Tibial nerve (tissue), 4 donors: ENCODE measurements around the gene NHERF2. TPM values are rescaled to one million over a fixed set of nuclear protein-coding genes. Genes with fewer than 3 reads are reported as not detected.

Experiments
- DNase-seq, 2 donors: peaks; one replicate each; pipeline ENCODE4 v3.0.0-alpha.2; 2019; ENCODE audit warnings: low spot score in 2 of 2
- H3K27ac ChIP-seq, 4 donors: fragments of 200-600 bp; sonication (generic) in 3 of 4; one replicate each; pipeline ENCODE4 v1.5.1; 2017 to 2019; ENCODE audit warnings: mild to moderate bottlenecking in 1 of 4
- H3K27me3 ChIP-seq, 2 donors: fragments of 200-600 bp; sonication (generic) in 1 of 2; one replicate each; pipeline versions ENCODE4 v1.5.1 to v1.6.0; 2017 to 2019
- H3K36me3 ChIP-seq, 3 donors: fragments of 200-600 bp; sonication (generic); one replicate each; pipeline ENCODE4 v1.5.1; 2018 to 2019
- H3K4me1 ChIP-seq, 4 donors: fragments of 200-600 bp; sonication (generic) in 3 of 4; one replicate each; pipeline ENCODE4 v1.5.1; 2017 to 2019
- H3K4me3 ChIP-seq, 4 donors: fragments of 200-600 bp; sonication (generic) in 3 of 4; one replicate each; pipeline ENCODE4 v1.5.1; 2017 to 2019; ENCODE audit warnings: mild to moderate bottlenecking in 1 of 4, moderate library complexity in 1 of 4
- H3K9me3 ChIP-seq, 4 donors: fragments of 200-600 bp; sonication (generic) in 3 of 4; one replicate each; pipeline ENCODE4 v1.5.1; 2017 to 2019
- EP300 ChIP-seq, 2 donors: sonication (generic); formaldehyde crosslinking; IDR thresholded peaks; one replicate each; pipeline ENCODE4 v1.6.1; 2017; ENCODE audit warnings: antibody characterized with exemption in 2 of 2, mild to moderate bottlenecking in 1 of 2
- POLR2A ChIP-seq, 2 donors: fragments of 450-650 bp; IDR thresholded peaks; one replicate each; pipeline ENCODE4 v1.6.1; 2017; ENCODE audit warnings: antibody characterized with exemption in 2 of 2, mild to moderate bottlenecking in 2 of 2, moderate library complexity in 2 of 2
- WGBS, 2 donors: methylation state at CpG; one replicate each; pipeline ENCODE4 v1.1.5; 2018; 5-methylcytosine and 5-hydroxymethylcytosine counted together
- total RNA-seq, 4 donors: library from RNA; depleted of rRNA; stranded (reverse); fragments of >200 nt; gene quantifications; one replicate each; pipeline ENCODE4 v1.1.0, GENCODE V29; 2016
- TF ChIP-seq, protein P1 (sequence below), 5 experiments: fragments of 200-600 bp in 3 of 5; fragments of 450-650 bp in 2 of 5; sonication (generic) in 3 of 5; IDR thresholded peaks; one replicate each; pipeline ENCODE4 v1.5.1; 2016 to 2019; ENCODE audit warnings: antibody characterized with exemption in 5 of 5, mild to moderate bottlenecking in 3 of 5, moderate library complexity in 2 of 5

The NHERF2 gene
- total RNA-seq, 4 donors from 2014 or later: 54.7 to 83.1 (median 64.9) TPM

DNA sequence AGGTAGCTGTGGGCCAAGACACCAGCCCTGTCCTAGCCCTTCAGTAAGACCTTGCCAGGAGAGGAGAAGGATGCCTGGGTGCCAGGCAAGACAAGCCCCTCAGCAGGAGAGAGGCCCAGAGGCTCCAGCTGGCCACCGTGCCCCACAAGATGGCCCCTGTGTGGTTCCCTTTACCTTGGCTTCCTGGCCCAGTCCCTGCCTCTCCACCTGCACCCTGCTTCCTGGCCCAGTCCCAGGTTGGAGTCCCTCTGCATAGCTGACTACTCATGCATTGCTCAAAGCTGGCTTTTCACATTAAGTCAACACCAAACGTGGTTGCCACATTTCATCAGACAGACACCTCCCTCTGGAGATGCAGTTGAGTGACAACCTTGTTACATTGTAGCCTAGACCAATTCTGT lies 33.0 kb upstream of the NHERF2 start:
- peaks cover 0 to 29% (median 3%) of the 10 kb centered on the region in 3 donors for H3K36me3 ChIP-seq
- no peak overlapping the region for H3K27ac ChIP-seq
- no peak for TF ChIP-seq POLR2A (IDR thresholded peaks at IDR 0.05)
- TF ChIP-seq EP300 (IDR thresholded peaks at IDR 0.05): no peak
- TF ChIP-seq, protein P1, sequence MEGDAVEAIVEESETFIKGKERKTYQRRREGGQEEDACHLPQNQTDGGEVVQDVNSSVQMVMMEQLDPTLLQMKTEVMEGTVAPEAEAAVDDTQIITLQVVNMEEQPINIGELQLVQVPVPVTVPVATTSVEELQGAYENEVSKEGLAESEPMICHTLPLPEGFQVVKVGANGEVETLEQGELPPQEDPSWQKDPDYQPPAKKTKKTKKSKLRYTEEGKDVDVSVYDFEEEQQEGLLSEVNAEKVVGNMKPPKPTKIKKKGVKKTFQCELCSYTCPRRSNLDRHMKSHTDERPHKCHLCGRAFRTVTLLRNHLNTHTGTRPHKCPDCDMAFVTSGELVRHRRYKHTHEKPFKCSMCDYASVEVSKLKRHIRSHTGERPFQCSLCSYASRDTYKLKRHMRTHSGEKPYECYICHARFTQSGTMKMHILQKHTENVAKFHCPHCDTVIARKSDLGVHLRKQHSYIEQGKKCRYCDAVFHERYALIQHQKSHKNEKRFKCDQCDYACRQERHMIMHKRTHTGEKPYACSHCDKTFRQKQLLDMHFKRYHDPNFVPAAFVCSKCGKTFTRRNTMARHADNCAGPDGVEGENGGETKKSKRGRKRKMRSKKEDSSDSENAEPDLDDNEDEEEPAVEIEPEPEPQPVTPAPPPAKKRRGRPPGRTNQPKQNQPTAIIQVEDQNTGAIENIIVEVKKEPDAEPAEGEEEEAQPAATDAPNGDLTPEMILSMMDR (IDR thresholded peaks at IDR 0.05): no peak
- peaks cover 0 to 45% of the 10 kb centered on the region in 2 donors for H3K27me3 ChIP-seq
- no peak for DNase-seq
- H3K9me3 ChIP-seq: no peaks in the 10 kb centered on the region
- no peak overlapping the region for H3K4me3 ChIP-seq
- H3K4me1 ChIP-seq: peaks cover 0 to 36% (median 16%) of the 10 kb centered on the region in 4 donors
- 57 to 63% methylated on average over 2 of the region's 2 CpGs for WGBS, 2 donors

DNA sequence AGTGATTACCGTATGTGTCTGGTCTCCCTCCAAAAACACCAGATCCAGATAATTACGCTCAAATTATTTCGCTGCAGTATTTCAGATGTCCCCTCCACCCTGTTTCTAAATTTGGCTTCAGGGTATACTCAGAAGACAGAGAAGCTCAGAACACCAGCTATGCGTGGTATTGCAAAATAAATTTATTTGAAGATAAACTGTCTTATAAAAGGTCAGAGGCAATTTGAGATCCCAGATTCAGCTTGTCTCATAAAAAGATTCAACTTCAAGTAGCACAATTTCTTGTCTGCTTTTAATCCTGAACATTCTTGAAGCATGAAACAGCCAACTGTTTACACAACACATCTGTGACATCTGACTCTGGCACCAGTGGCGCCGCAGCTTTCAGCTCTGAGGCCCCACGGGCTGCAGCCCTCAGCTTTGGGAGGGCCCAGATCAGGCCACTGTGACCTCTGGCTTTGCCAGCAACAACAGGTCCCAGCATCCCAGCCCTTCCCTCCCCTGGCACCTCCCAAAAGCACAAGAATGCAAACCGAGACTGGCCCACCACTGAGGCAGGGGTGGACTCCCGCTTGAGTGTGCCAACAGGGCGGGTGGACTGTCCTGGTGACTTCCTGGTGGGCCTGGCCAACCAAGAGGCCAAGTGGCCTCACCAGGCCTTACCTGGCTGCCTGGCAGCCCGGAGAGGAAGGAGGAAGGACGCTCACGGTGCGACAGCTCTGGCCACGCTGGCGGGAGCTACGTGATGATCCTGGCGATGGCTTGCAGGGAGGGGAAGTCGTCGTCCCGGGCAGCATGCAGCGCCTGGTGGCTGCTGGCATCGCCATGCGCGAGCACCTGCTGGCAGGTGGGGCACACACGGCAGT lies 29.0 kb upstream of the NHERF2 start:
- TF ChIP-seq POLR2A (IDR thresholded peaks at IDR 0.05): no peak
- TF ChIP-seq EP300 (IDR thresholded peaks at IDR 0.05): no peak
- TF ChIP-seq, protein P1 (IDR thresholded peaks at IDR 0.05): no peak
- Histone ChIP-seq H3K4me3 (no peak overlapping the region), H3K36me3 (peaks cover 20 to 69% (median 21%) of the 10 kb centered on the region in 3 donors), H3K27ac (peak overlapping the region in 1 of 4 donors; percentile 35), H3K4me1 (peaks cover 0 to 3% (median under 1%) of the 10 kb centered on the region in 4 donors), H3K27me3 (peaks cover 0 to 9% of the 10 kb centered on the region in 2 donors), H3K9me3 (no peaks in the 10 kb centered on the region)
- no peak for DNase-seq
- WGBS, 2 donors: 75 to 86% methylated on average over 13 to 25 of the region's 26 CpGs

GRCh38 chr16:1998360-1998835 lies 28.3 kb upstream of the NHERF2 start:
- peaks cover 0 to 2% of the 10 kb centered on the region in 2 donors for H3K27me3 ChIP-seq
- no peaks in the 10 kb centered on the region for H3K9me3 ChIP-seq
- no peak overlapping the region for H3K4me3 ChIP-seq
- H3K27ac ChIP-seq: peak overlapping the region in 1 of 4 donors; percentile 35
- H3K4me1 ChIP-seq: peaks cover 0 to 5% (median 0%) of the 10 kb centered on the region in 4 donors
- no peak for DNase-seq
- WGBS, 2 donors: 93 to 95% methylated on average over 21 to 22 of the region's 27 CpGs
- peaks cover 20 to 76% (median 23%) of the 10 kb centered on the region in 3 donors for H3K36me3 ChIP-seq
- TF ChIP-seq EP300 (IDR thresholded peaks at IDR 0.05) (no peak), POLR2A (IDR thresholded peaks at IDR 0.05) (no peak)
- TF ChIP-seq, protein P1 (IDR thresholded peaks at IDR 0.05): no peak

- WGBS, 2 donors: 83 to 92% methylated on average over 25 to 27 of the region's 39 CpGs
- Histone ChIP-seq H3K4me3 (no peak overlapping the region), H3K4me1 (peaks cover 0 to 12% (median 6%) of the 10 kb centered on the region in 4 donors), H3K27me3 (no peaks in the 10 kb centered on the region), H3K27ac (no peak overlapping the region), H3K9me3 (no peaks in the 10 kb centered on the region), H3K36me3 (peaks cover 20 to 78% (median 23%) of the 10 kb centered on the region in 3 donors)
- TF ChIP-seq EP300 (IDR thresholded peaks at IDR 0.05): no peak
- TF ChIP-seq, protein P1 (IDR thresholded peaks at IDR 0.05): no peak
- TF ChIP-seq POLR2A (IDR thresholded peaks at IDR 0.05): no peak
- no peak for DNase-seq
Measured at GRCh38 chr16:1998852-1999801, 27.6 kb upstream of the NHERF2 start.
